Astrocyte of the cerebellum (primary cell): ENCODE data around the gene KRTAP1-3.

Experiments used
- DNase-seq: peaks from one replicate; pipeline ENCODE4 v3.0.0-alpha.2; 2011; ENCODE audit warnings: low read depth
- H3K4me3 ChIP-seq: 2 replicates; pipeline ENCODE4 v1.5.1; 2011; ENCODE audit warnings: mild to moderate bottlenecking, low read depth, low read length, moderate library complexity
- in situ Hi-C: cut with HindIII; loops from 2 replicates; pipeline ENCODE4 v1.10.0; 2017; ENCODE audit warnings: low sequenced_read_pairs
- TF ChIP-seq, protein P1 (sequence below): IDR thresholded peaks from 2 replicates; pipeline ENCODE4 v1.5.1; 2012; ENCODE audit warnings: low read length, low read depth, moderate library complexity, mild to moderate bottlenecking; ENCODE audit errors: missing control alignments

The KRTAP1-3 gene

DNA sequence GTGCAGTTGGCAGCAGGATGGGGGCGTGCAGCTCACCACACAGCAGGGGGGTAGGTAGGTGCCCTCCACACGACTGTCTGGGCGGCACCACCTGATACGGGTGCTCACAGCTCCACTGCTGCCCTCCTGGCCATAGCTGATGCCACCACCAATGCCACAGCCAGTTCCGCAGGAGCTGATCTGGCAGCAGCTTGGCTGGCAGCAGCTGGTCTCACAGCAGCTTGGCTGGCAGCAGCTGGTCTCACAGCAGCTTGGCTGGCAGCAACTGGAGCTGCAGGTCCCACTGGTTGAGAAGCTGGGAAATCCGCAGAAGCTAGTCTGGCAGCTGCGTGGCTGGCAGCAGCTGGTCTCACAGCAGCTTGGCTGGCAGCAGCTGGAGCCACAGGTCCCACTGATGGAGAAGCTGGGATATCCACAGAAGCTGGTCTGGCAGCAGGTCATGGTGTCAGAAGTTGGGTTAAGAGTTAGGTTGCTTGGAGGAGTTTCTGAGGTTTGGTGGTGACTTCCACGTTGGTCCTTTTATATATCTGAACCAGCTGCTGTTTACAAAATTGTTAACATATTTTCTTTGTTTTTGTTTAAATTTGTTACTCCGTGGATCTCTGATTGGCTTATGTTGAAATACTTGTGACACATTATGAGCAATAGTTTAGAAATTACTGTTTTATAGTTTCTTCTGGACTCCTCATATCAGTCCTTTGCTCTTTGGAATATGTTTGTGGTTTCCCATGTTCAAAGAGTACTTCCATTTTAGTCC, 7.8 kb downstream of the KRTAP1-3 start, which contains the start of gene KRTAP1-5:
TSS of gene KRTAP1-5 (minus strand) at position 494 of the 757 bp plus-strand sequence. CDS start at position 441, 53 bp downstream.
- TF ChIP-seq, protein P1, sequence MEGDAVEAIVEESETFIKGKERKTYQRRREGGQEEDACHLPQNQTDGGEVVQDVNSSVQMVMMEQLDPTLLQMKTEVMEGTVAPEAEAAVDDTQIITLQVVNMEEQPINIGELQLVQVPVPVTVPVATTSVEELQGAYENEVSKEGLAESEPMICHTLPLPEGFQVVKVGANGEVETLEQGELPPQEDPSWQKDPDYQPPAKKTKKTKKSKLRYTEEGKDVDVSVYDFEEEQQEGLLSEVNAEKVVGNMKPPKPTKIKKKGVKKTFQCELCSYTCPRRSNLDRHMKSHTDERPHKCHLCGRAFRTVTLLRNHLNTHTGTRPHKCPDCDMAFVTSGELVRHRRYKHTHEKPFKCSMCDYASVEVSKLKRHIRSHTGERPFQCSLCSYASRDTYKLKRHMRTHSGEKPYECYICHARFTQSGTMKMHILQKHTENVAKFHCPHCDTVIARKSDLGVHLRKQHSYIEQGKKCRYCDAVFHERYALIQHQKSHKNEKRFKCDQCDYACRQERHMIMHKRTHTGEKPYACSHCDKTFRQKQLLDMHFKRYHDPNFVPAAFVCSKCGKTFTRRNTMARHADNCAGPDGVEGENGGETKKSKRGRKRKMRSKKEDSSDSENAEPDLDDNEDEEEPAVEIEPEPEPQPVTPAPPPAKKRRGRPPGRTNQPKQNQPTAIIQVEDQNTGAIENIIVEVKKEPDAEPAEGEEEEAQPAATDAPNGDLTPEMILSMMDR, result no peak
- no peak within 1 kb of the TSS for H3K4me3 ChIP-seq
- DNase-seq, result no peak
- in situ Hi-C loops, result no loop called here

GRCh38 chr17:41024697-41025096, 10.0 kb downstream of the KRTAP1-3 start:
- TF ChIP-seq, protein P1, result no peak
- H3K4me3 ChIP-seq, result no peak overlapping the region
- in situ Hi-C loops, result no loop called here
- no peak for DNase-seq

DNA sequence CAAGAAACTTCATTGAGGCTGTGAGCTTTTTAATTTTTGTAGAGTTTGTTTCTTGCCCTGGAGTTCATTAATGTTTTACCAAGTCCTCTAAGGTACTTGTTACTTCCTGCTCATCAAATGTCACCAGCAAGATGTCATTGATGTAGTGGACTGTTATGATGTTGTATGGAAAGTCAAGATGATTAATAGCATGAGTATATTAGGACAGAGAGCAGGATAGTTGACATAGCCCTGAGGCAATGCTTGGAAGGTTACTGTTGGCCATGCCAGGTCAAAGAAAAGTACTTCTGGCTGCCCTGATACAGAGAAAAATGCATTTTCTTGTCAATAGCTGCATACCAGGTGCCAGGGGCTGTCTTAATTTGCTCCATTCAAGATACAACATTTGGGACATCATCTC, 14.3 kb downstream of the KRTAP1-3 start:
- in situ Hi-C loops, result no loop called here

GRCh38 chr17:41019415-41019814, 15.3 kb downstream of the KRTAP1-3 start:
- TF ChIP-seq, protein P1, result no peak
- no peak overlapping the region for H3K4me3 ChIP-seq
- in situ Hi-C loops, result no loop called here
- DNase-seq, result no peak

More for the DNA sequence above, 14.3 kb downstream of the KRTAP1-3 start:
- TF ChIP-seq, protein P1, result no peak
- DNase-seq, result no peak
- no peak overlapping the region for H3K4me3 ChIP-seq

GRCh38 chr17:41018541-41018940, 16.1 kb downstream of the KRTAP1-3 start:
- DNase-seq, result no peak
- no peak overlapping the region for H3K4me3 ChIP-seq
- in situ Hi-C loops, result no loop called here
- TF ChIP-seq, protein P1, result no peak

DNA sequence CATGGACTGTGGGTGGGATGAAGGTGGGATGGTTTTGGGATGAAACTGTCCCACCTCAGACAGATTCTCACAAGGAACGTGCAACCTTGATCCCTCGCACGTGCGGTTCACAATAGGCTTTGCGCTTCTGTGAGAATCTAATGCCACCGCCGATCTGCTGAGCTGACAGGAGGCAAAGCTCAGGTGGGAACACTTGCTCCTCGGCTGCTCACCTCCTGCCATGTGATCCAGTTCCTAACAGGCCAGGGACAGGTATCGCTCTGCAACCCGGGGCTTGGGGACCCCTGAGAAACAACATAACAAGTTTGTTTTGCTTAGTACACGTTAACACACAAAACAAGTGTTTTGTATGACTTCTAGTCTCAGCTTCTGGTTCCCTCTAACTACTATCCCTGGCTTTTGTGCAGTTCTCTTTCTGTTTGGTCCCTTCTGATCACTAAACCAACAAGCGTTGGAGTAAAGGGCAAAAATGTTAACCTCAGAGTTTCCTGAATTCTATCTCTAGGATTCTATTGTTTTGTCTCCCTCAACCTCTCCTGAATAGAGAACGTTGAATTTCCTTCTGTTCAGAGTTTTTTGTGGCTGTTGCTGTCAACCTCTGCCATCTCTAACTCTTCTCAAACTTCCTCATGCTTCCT, 18.0 kb downstream of the KRTAP1-3 start:
- TF ChIP-seq, protein P1, result no peak
- no peak for DNase-seq
- no peak overlapping the region for H3K4me3 ChIP-seq
- in situ Hi-C loops, result no loop called here
